Measurements from ENCODE around the gene SLC16A12.
"Not testable (repeated sequence)": the region's sequence is repeated elsewhere in the genome, so short reads cannot be mapped to it uniquely, and the experiment has no call there.

The SLC16A12 gene

DNA sequence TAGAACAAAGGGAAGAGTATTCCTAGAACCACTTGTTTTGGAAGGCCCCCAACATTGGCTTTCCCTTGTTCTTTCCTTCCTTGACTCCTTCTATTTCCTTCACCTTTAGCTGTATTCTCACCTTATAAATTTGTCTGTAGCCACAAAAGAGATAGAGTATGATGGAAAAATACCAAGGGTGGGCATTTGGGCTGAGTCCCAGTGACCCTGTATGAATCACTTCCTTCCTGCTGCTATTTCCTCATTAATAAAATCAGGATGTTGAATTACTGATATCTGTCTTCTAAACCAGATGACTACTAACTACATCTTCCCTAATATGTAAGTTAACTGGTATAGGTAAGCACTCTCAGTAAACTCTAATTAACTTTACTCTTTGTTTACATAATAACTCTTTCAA lies 65.9 kb downstream of the SLC16A12 start:
- DNase-seq (ENCODE audit: low read depth): no peak

DNA sequence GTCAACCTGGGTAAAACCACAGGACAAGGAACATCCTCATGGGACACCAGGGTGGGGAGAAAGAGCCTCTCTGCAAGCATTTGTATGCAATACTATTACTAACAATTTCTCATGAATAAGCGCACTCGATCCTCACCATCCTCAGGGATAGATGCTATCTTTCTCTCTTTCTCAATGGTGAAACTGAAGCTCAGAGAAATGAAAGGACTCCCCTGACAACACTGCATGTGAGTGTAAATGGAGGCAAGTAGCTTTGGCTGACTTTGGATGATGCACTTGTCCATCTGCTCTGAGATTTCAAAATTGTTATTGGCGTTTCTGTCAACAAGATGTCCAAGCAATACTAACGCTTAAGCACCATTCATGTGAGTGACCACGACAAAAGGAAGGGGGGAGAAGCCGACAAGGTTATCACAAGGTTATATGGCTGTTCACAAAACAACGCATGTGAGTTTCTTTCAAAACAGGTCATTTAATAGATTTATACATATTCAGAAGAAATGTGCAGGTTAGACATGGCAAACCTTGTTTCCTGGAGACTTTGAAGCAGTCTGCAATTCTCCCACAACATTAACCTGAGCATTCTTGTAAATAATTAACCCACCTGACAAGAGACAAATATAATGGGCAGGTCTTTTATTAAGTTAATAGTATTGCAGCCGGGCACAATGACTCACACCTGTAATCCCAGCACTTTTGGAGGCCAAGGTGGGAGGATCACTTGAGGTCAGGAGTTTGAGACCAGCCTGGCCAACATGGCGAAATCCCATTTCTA lies 67.0 kb downstream of the SLC16A12 start:
- no peak for DNase-seq (ENCODE audit: low read depth)

DNA sequence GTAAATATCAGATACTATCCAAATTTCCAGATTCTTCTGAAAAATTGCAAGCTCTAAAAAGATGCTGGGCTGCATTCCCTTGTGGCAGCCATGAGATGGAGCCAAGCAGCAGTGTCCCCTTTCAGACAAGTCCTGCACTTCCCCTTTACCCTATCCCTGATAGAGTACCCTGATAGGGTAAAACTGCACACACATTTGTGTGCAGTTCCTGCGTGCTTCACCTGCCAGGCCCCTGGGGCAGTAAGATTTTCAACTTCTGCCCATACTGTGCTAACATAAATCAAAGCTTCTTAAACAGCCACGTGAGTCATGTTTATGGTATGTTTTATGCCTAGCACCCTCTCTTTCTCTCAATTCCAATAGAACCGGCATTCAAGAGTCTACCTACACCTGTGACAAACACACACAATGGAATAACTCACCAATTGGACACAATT lies 68.8 kb downstream of the SLC16A12 start:
- no peak for DNase-seq (ENCODE audit: low read depth)

GRCh38 chr10:89465196-89465595 lies 70.2 kb downstream of the SLC16A12 start:
- DNase-seq (ENCODE audit: low read depth): no peak

- DNase-seq (ENCODE audit: low read depth): no peak
Observed at GRCh38 chr10:89463846-89464537, 71.4 kb downstream of the SLC16A12 start.

GRCh38 chr10:89458784-89459183 lies 76.6 kb downstream of the SLC16A12 start:
- DNase-seq (ENCODE audit: low read depth): no peak

GRCh38 chr10:89458291-89458690 lies 77.1 kb downstream of the SLC16A12 start:
- no peak for DNase-seq (ENCODE audit: low read depth)

GRCh38 chr10:89454561-89455347 lies 80.6 kb downstream of the SLC16A12 start:
- DNase-seq (ENCODE audit: low read depth): no peak

- no peak for DNase-seq (ENCODE audit: low read depth)
Observed at GRCh38 chr10:89452193-89452592, 83.2 kb downstream of the SLC16A12 start.

DNA sequence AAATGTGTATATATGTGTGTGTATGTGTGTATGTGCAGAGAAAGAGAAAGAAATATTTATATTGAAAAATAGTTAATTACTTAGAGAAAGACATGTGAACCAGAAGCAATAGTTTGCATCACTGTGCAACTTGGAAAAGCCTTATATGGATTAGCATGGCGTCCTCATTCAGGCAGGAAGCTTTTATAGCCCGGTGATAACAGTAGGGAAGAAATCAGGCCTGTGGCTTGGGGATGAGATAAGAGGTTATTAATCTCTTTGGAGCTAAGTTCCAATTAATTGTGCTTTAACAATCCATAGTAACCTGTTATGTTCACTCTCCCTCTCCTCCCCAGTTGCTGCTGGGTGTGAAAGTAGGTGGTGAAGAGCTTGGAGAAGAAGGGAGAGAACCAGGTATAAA lies 84.5 kb downstream of the SLC16A12 start:
- no peak for DNase-seq (ENCODE audit: low read depth)

GRCh38 chr10:89444819-89445218 lies 90.6 kb downstream of the SLC16A12 start:
- not testable (repeated sequence) for DNase-seq (ENCODE audit: low read depth)

DNA sequence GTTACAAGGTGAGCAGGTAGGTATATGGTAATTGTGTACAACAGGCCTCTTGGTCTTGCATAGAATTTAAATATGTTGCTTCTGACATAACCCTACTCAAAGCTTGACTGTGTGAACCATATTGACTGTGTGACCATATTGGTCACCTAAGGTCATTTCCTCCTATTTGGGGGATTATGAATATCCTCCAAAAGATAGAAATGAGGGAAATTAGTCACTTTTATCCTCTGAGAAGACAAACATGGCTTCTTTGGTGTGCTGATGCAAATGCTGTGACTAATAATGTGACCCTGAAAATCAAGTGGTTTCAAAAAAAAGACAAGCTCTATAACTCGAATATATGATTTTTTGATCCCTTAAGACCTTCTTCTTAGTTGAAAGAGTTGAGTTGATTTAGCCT lies 93.1 kb downstream of the SLC16A12 start:
- no peak for DNase-seq (ENCODE audit: low read depth)

GRCh38 chr10:89440226-89441009 lies 95.0 kb downstream of the SLC16A12 start:
- DNase-seq (ENCODE audit: low read depth): no peak

DNA sequence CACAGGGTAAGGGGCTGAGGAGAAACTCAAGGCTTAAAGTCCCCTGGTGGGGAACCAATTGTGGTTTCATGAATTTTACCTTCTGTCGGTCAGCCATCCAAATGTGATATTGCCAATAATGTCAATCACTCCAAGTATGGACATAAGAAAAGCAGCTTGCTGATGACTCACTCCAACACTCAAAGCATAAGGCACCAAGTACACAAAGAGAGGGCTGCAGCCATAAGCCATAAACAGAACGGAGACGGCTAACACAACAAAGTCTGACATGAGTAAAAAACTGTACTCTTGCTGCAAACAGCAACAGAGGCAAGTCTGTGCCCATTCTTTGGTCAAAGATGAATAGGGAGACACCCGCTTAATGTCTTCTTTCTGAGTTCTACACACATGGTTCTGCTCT lies 96.9 kb downstream of the SLC16A12 start:
- no peak for DNase-seq (ENCODE audit: low read depth)

DNA sequence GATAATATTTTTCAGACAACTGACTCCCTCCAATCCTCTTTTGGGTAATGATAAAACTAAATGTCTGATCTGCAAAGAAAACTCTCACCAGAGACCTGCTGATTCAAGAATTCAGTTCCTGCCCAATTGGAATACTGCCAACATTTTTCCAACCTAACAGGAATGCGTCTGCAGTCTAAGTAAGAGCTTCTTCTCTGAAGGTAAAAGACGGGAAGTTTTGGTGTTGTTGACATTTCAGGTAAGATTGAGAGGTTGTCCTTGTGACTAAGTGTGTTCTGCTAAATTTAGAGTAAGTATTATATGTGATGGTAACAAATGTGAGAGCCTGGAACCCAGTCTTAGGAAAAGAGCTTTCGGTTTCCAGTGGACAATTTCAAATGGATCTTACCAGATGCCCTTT lies 103.4 kb downstream of the SLC16A12 start:
- no peak for DNase-seq (ENCODE audit: low read depth)

DNA sequence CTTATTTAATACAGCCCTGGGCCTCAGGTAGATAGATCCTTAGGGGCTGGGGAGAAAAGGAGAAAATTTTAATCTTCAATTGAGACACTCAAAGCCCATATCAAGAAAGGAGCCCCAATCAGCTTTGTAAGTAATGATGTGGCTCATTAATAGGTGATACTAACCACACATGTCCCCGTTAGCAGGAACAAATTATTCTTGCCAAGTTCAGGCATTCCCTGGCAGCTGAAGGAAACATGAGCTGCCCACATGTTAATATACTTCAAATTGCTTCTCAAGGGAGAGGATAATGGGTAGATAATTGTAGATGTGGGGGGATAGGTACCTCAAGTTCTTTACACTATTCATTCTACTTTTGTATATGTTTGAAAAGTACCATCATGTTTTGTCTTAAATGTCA lies 106.5 kb downstream of the SLC16A12 start:
- no peak for DNase-seq (ENCODE audit: low read depth)

DNA sequence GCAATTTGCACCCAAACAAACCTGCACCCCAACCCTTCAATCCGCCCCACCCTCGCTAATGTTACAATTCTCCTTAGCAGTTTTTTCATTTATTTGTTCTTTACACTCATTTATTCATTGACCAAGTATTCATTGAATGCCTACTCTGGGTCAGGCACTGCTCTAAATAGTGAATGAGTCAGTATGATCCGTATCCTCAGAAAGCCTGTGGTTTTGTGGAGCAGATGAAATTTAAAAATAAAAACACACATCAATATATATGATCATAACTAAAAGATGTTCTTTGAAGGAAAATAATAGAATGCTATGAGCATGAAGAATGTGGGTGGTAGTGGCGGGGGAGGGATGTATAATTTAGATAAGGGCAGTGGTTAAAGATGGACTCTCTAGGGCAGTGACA lies 107.8 kb downstream of the SLC16A12 start:
- no peak for DNase-seq (ENCODE audit: low read depth)

GRCh38 chr10:89426230-89426868 lies 109.0 kb downstream of the SLC16A12 start:
- DNase-seq (ENCODE audit: low read depth): no peak

- no peak for DNase-seq (ENCODE audit: low read depth)
Observed at GRCh38 chr10:89425000-89425399, 110.4 kb downstream of the SLC16A12 start.

- DNase-seq (ENCODE audit: low read depth): no peak
Observed at GRCh38 chr10:89421018-89421476, 114.3 kb downstream of the SLC16A12 start.

GRCh38 chr10:89419548-89419947 lies 115.8 kb downstream of the SLC16A12 start:
- no peak for DNase-seq (ENCODE audit: low read depth)

All from stimulated activated CD4-positive, alpha-beta T cell treated with anti-CD3 and anti-CD28 coated beads, Interleukin-2, amount 100 ng/mL, for 4 hours (primary cell).